ENCODE results near the gene MAB21L3. TPM values are rescaled to one million over a fixed set of nuclear protein-coding genes. Genes with fewer than 3 reads are reported as not detected.
A peak's percentile ranks its signal among the peaks of the same experiment; 100 is the strongest.

Gene MAB21L3
- total and polyA plus RNA-seq, 2 of the 13 experiments (the other 11 are each of a cell fraction or from before 2014, with no cell fraction given), result 0.55 to 4.1 TPM

GRCh38 chr1:116151739-116152576 is 40.8 kb downstream of the MAB21L3 start (continued):
- TF ChIP-seq AKNA (CRISPR knock-in tag; IDR thresholded peaks at IDR 0.05; ENCODE audit: borderline replicate concordance), result no peak
- TF ChIP-seq SAP130 (CRISPR knock-in tag; IDR thresholded peaks at IDR 0.05; ENCODE audit: low read depth), result 0 out of 2 replicates have a peak, but pooled peaks have one; percentile 25
- no peak for TF ChIP-seq CENPBD1 (CRISPR knock-in tag; IDR thresholded peaks at IDR 0.05; ENCODE audit: borderline replicate concordance, low read depth)
- TF ChIP-seq PREB (CRISPR knock-in tag; IDR thresholded peaks at IDR 0.05), result no peak
- no peak for TF ChIP-seq ZNF296 (CRISPR knock-in tag; conservative IDR thresholded peaks at IDR 0.05)
- no peak for TF ChIP-seq SNAPC5 (CRISPR knock-in tag; IDR thresholded peaks at IDR 0.05; ENCODE audit: borderline replicate concordance)
- 0 out of 2 replicates have a peak, but pooled peaks have one; percentile 49 for TF ChIP-seq ZNF691 (CRISPR knock-in tag; IDR thresholded peaks at IDR 0.05; ENCODE audit: borderline replicate concordance, low read depth)
- 0 out of 2 replicates have a peak, but pooled peaks have one; percentile 63 for TF ChIP-seq KDM3A (CRISPR knock-in tag; IDR thresholded peaks at IDR 0.05; ENCODE audit: low read depth)
- TF ChIP-seq NR2F6 (IDR thresholded peaks at IDR 0.05), result no peak
- no peak for TF ChIP-seq NR2F6 (CRISPR knock-in tag; IDR thresholded peaks at IDR 0.05)
- no peak for TF ChIP-seq ZNF503 (CRISPR knock-in tag; IDR thresholded peaks at IDR 0.05)
- no peak for TF ChIP-seq MIXL1 (CRISPR knock-in tag; IDR thresholded peaks at IDR 0.05)
- TF ChIP-seq ZNF160 (CRISPR knock-in tag; IDR thresholded peaks at IDR 0.05), result no peak
- TF ChIP-seq RELA (CRISPR knock-in tag; IDR thresholded peaks at IDR 0.05), result no peak
- 0 out of 2 replicates have a peak, but pooled peaks have one; percentile 32 for TF ChIP-seq BCL6 (CRISPR knock-in tag; IDR thresholded peaks at IDR 0.05)
- no peak for TF ChIP-seq ZBTB1 (CRISPR knock-in tag; IDR thresholded peaks at IDR 0.05; ENCODE audit: borderline replicate concordance)
- TF ChIP-seq EZH2 (conservative IDR thresholded peaks at IDR 0.05; ENCODE audit: low read depth, low read length), result no peak
- no peak for TF ChIP-seq MEIS2 (CRISPR knock-in tag; IDR thresholded peaks at IDR 0.05)
